Thyroid gland (tissue), 4 donors: ENCODE data around the gene SGF29. TPM values are rescaled to one million over a fixed set of nuclear protein-coding genes. Genes with fewer than 3 reads are reported as not detected.

Source experiments
- DNase-seq, 2 donors: peaks; one replicate each; pipeline ENCODE4 v3.0.0-alpha.2; 2019
- H3K27ac ChIP-seq, 3 donors: fragments of 200-600 bp; sonication (generic); 1 replicate in 2 of 3; 2 replicates in 1 of 3; pipeline ENCODE4 v1.5.1; 2016 to 2019; ENCODE audit warnings: mild to moderate bottlenecking in 1 of 3, moderate library complexity in 1 of 3
- H3K27me3 ChIP-seq: fragments of 200-600 bp; sonication (generic); one replicate; pipeline ENCODE4 v1.5.1; 2019
- H3K36me3 ChIP-seq, 2 donors: fragments of 200-600 bp; sonication (generic); one replicate each; pipeline ENCODE4 v1.5.1; 2016 to 2019
- H3K4me1 ChIP-seq, 2 donors: fragments of 200-600 bp; sonication (generic); one replicate each; pipeline ENCODE4 v1.5.1; 2017 to 2019
- H3K4me3 ChIP-seq, 3 donors: fragments of 200-600 bp; sonication (generic); replicated peaks in 1 of 3; 1 replicate in 2 of 3; 2 replicates in 1 of 3; pipeline ENCODE4 v1.5.1; 2016; ENCODE audit warnings: mild to moderate bottlenecking in 1 of 3
- H3K9me3 ChIP-seq: fragments of 200-600 bp; sonication (generic); one replicate; pipeline ENCODE4 v1.5.1; 2017
- POLR2A ChIP-seq, 2 donors: fragments of 450-650 bp; IDR thresholded peaks; one replicate each; pipeline ENCODE4 v1.6.1; 2017; ENCODE audit warnings: antibody characterized with exemption in 2 of 2, mild to moderate bottlenecking in 2 of 2, moderate library complexity in 1 of 2
- WGBS, 2 donors: methylation state at CpG; one replicate each; pipeline ENCODE4 v1.1.5; 2017; 5-methylcytosine and 5-hydroxymethylcytosine counted together
- intact Hi-C: fragments of 100-400 bp; cut with DNase I; formaldehyde crosslinking; loops from one replicate; pipeline ENCODE4 v1.15.1; 2023
- total RNA-seq, 4 donors: library from RNA; depleted of rRNA; stranded (reverse); fragments of >200 nt; gene quantifications; one replicate each; pipeline ENCODE4 v1.2.3, GENCODE V29; 2016
- TF ChIP-seq, protein P1 (sequence below), 6 experiments: fragments of 200-600 bp in 3 of 6; fragments of 450-650 bp in 3 of 6; sonication (generic) in 3 of 6; IDR thresholded peaks; one replicate each; pipeline ENCODE4 v1.5.1; 2016 to 2019; ENCODE audit warnings: antibody characterized with exemption in 6 of 6, mild to moderate bottlenecking in 2 of 6, inconsistent platforms in 1 of 6, moderate library complexity in 1 of 6

SGF29 gene
- total RNA-seq, 4 donors from 2014 or later, result 31.8 to 41.9 (median 36.9) TPM

DNA sequence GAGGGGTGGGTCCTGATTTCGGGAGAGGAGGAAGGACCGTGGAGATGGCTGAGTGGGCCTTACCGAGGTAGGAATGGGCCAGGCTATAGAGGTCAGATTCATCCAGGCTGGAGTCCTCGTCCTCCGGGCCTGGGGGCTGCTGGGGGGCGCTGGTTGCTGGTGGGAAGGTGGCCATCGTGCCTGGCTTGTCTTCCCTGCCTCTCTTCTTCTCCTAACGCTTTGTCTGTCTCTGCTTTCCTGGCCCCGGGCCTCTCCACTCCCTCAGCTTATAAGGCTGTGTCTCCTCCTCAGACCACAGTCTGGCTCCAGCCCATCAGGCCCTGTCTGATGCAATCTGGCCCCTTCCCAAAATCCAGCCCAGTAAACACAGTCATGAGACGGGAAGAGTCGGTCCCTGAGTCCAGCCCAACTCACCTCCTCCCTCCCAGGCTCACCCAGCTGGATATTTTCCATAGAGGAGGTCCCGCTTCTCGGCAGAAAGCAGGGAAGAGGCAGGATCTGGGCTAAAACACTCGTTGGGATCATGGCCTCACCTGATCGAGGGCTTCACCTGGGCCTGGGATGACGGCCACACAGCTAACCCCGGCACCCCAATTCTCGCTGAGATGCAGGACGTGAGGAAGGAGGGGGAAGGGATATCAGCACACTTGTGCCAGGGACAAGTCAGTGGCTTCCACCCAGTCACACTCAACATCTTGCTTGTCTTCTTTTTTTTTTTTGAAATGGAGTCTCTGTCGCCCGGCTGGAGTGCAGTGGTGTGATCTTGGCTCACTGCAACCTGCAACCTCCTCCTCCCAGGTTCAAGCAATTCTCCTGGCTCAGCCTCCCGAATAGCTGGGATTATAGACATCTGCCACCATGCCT is 14.8 kb upstream of the SGF29 start, which contains the start of gene NUPR1:
TSS of gene NUPR1 (minus strand) at position 242 of the 864 bp plus-strand sequence. CDS start at position 175, 67 bp downstream.
- H3K9me3 ChIP-seq, result no peaks in the 10 kb centered on the region
- intact Hi-C loops, result no loop called here
- 19 to 24% methylated on average over 22 of the region's 22 CpGs for WGBS, 2 donors
- H3K4me3 ChIP-seq, result peak within 1 kb of the TSS; percentile 43 to 61 (median 59)
- H3K36me3 ChIP-seq, result peaks cover 0 to 7% of the 10 kb centered on the region in 2 donors
- TF ChIP-seq POLR2A (IDR thresholded peaks at IDR 0.05), result peak; percentile 89 to 97
- TF ChIP-seq, protein P1, sequence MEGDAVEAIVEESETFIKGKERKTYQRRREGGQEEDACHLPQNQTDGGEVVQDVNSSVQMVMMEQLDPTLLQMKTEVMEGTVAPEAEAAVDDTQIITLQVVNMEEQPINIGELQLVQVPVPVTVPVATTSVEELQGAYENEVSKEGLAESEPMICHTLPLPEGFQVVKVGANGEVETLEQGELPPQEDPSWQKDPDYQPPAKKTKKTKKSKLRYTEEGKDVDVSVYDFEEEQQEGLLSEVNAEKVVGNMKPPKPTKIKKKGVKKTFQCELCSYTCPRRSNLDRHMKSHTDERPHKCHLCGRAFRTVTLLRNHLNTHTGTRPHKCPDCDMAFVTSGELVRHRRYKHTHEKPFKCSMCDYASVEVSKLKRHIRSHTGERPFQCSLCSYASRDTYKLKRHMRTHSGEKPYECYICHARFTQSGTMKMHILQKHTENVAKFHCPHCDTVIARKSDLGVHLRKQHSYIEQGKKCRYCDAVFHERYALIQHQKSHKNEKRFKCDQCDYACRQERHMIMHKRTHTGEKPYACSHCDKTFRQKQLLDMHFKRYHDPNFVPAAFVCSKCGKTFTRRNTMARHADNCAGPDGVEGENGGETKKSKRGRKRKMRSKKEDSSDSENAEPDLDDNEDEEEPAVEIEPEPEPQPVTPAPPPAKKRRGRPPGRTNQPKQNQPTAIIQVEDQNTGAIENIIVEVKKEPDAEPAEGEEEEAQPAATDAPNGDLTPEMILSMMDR (IDR thresholded peaks at IDR 0.05), result no peak
- peak within 1 kb of the TSS; percentile 92 to 98 (median 97) for H3K27ac ChIP-seq
- H3K4me1 ChIP-seq, result peaks cover 27 to 36% of the 10 kb centered on the region in 2 donors
- peak; percentile 97 to 98 for DNase-seq
- H3K27me3 ChIP-seq, result no peaks in the 10 kb centered on the region

DNA sequence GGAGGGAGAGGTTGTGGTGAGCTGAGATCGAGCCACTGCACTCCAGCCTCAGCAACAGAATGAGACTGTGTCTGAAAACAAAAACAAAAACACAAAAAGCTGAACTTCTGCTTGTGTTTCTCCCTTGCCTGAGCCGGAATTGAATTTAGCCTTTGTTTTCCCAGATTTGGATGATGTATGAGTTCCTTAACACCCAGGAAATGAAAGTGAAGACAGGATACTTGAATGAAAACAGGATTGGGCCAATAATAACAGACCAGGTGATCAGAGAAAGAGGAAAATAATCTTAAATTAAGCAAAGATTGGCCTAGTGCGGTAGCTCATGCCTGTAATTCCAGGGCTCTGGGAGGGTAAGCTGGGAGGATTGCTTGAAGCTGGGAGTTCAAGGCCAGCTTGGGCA is 13.4 kb upstream of the SGF29 start:
- intact Hi-C loops, result no loop called here
- Histone ChIP-seq H3K36me3 (peaks cover 0 to 7% of the 10 kb centered on the region in 2 donors), H3K27ac (peak overlapping the region; percentile 92 to 98 (median 97)), H3K4me3 (no peak overlapping the region), H3K4me1 (peaks cover 22 to 30% of the 10 kb centered on the region in 2 donors), H3K27me3 (no peaks in the 10 kb centered on the region), H3K9me3 (no peaks in the 10 kb centered on the region)
- TF ChIP-seq, protein P1 (IDR thresholded peaks at IDR 0.05), result no peak
- no peak for TF ChIP-seq POLR2A (IDR thresholded peaks at IDR 0.05)
- 82 to 88% methylated on average over 3 of the region's 3 CpGs for WGBS, 2 donors
- no peak for DNase-seq

DNA sequence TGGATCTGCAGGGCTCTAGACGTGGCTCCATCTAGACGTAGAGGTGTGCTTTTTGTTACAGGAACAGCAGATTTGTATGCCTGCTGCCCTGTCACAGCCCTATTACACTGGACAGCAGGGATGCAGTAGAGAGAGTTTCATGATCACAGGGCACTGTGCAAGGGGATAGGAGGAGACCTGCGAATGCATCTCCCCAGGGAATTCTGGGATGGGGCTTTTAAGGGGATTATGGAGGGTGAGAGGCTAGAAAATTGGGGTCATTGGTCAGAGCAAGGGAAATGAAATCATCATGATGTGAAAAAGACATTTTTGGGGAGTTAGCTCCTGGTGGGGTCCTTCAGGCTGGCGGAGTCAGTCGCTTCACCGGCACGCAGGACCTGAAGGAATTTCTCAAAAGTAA is 11.1 kb upstream of the SGF29 start:
- Histone ChIP-seq H3K4me3 (no peak overlapping the region), H3K4me1 (peaks cover 12 to 23% of the 10 kb centered on the region in 2 donors), H3K9me3 (no peaks in the 10 kb centered on the region), H3K27ac (peak overlapping the region; percentile 4 to 53 (median 40)), H3K36me3 (peaks cover 0 to under 1% of the 10 kb centered on the region in 2 donors), H3K27me3 (no peaks in the 10 kb centered on the region)
- intact Hi-C loops, result no loop called here
- TF ChIP-seq, protein P1 (IDR thresholded peaks at IDR 0.05), result no peak
- no peak for TF ChIP-seq POLR2A (IDR thresholded peaks at IDR 0.05)
- no peak for DNase-seq
- WGBS, 2 donors, result 88 to 96% methylated on average over 7 of the region's 7 CpGs

DNA sequence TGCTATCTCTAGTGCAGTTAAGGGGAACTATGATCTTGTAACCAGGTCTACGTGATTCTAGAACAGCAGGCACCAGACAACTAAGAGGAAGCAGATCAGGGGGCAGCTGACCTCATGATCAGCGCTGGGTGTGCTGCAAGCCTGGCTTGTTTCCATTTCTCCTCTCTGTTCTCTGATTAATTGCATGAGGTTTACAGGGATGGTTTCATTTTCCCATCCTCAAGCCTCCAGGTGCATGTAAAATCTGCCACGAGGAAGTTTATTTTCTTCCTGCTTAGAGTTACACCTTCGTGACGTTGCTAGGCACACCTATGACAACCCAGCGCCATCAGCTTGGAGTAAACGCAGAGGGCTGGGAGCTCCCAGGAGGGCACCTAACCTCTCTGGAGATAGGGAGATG is 10.6 kb upstream of the SGF29 start:
- intact Hi-C loops, result no loop called here
- peak in 1 of 2 donors; percentile 36 for DNase-seq
- WGBS, 2 donors, result 74 to 82% methylated on average over 7 of the region's 7 CpGs

More for the DNA sequence above, 10.6 kb upstream of the SGF29 start:
- Histone ChIP-seq H3K9me3 (no peaks in the 10 kb centered on the region), H3K4me3 (no peak overlapping the region), H3K27ac (peak overlapping the region; percentile 4 to 53 (median 40)), H3K4me1 (peaks cover 8 to 23% of the 10 kb centered on the region in 2 donors), H3K27me3 (no peaks in the 10 kb centered on the region), H3K36me3 (no peaks in the 10 kb centered on the region)
- no peak for TF ChIP-seq POLR2A (IDR thresholded peaks at IDR 0.05)
- TF ChIP-seq, protein P1 (IDR thresholded peaks at IDR 0.05), result no peak
